Measurements from ENCODE around the gene ZAP70.

- no peak for TF ChIP-seq EP300 (IDR thresholded peaks at IDR 0.05)
- no peak for TF ChIP-seq POLR2AphosphoS5 (IDR thresholded peaks at IDR 0.05)
- TF ChIP-seq CTCF (IDR thresholded peaks at IDR 0.05) = no peak
- no peak for TF ChIP-seq POLR2A (IDR thresholded peaks at IDR 0.05)
Observed at GRCh38 chr2:97781981-97782380, 68.6 kb downstream of the ZAP70 start.
